PC-9 (cell line): ENCODE data around the gene SHC3.

Source experiments
- CTCF ChIP-seq: fragments of 200-600 bp; sonication (generic); conservative IDR thresholded peaks from 2 replicates; pipeline ENCODE4 v1.6.1; 2017; ENCODE audit warnings: mixed run types, antibody characterized with exemption, mild to moderate bottlenecking, moderate library complexity
- EZH2 ChIP-seq: fragments of 200-600 bp; sonication (generic); IDR thresholded peaks from 2 replicates; pipeline ENCODE4 v1.8.0; 2017; ENCODE audit warnings: antibody characterized with exemption, low read depth

GRCh38 chr9:89224633-89225032, 46.0 kb upstream of the SHC3 start:
- TF ChIP-seq CTCF (no peak), EZH2 (no peak)
